HG03378 (cell line): ENCODE results near the gene ZNF320.
A peak's percentile ranks its signal among the peaks of the same experiment; 100 is the strongest.
"Not testable (repeated sequence)": the region's sequence is repeated elsewhere in the genome, so short reads cannot be mapped to it uniquely, and the experiment has no call there.

Experiments
- ATAC-seq: cut with Tn5 transposase; IDR thresholded peaks from one replicate; pipeline ENCODE4 v1.9.1; 2021; ENCODE audit warnings: mild to moderate bottlenecking, moderate library complexity; ENCODE audit not compliant: unreplicated experiment

ZNF320 gene

GRCh38 chr19:52897138-52897935 lies at the start of gene ZNF320:
Gene ZNF320, minus strand, starts transcription at chr19:52897635. Its CDS starts 7,380 bp downstream, at chr19:52890255.
- peak; percentile 81 for ATAC-seq

DNA sequence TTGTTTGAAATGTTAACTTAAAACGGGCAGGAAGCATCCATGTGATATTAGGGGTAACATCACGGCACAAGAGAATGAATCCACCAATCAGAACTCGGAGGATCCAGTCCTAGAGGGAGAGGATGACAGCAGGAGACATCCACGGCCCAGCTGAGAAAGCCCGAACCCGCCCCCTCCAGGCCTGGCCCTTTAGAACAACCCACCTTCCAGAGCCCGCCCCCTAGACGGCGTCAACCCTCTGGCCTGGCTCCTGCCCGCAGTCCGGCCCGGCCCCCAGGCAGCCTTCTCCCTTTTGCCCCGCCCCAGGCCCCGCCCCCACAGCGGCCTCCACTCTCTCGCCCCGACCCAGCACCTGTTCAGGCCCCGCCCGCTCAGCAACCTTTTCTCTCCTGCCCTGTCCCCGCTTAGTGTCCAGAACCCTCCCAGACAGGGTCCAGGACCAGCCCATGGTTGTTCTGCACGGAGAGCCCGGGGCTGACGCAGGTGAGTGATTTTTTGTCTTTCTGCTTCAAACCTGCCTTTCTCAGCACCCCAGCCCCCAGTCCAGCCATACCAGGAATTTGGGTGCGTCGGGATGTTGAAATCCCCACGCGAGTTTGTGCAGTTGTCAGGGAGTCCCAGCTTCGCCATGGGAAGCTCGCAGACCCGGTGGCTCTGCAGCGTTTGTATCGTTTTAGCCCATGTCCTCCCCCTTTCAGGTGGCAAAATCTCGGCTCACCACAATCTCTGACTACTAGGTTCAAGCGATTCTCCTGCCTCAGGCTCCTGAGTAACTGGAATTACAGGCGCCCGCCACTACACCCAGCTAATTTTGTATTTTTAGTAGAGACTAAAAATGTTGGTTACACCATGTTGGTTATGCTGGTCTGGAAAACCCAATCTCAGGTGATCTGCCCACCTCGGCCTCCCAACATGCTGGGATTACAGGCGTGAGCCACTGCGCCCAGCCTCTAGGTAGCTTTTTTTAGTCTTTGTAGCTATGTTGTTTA lies 49.2 kb upstream of the ZNF320 start:
- ATAC-seq, result no peak

- no peak for ATAC-seq
Observed at GRCh38 chr19:52945652-52946321, 48.4 kb upstream of the ZNF320 start.

- not testable (repeated sequence) for ATAC-seq
Observed at GRCh38 chr19:52944703-52945493, 47.5 kb upstream of the ZNF320 start.

- ATAC-seq, result no peak
Observed at GRCh38 chr19:52943884-52944643, 46.6 kb upstream of the ZNF320 start.

DNA sequence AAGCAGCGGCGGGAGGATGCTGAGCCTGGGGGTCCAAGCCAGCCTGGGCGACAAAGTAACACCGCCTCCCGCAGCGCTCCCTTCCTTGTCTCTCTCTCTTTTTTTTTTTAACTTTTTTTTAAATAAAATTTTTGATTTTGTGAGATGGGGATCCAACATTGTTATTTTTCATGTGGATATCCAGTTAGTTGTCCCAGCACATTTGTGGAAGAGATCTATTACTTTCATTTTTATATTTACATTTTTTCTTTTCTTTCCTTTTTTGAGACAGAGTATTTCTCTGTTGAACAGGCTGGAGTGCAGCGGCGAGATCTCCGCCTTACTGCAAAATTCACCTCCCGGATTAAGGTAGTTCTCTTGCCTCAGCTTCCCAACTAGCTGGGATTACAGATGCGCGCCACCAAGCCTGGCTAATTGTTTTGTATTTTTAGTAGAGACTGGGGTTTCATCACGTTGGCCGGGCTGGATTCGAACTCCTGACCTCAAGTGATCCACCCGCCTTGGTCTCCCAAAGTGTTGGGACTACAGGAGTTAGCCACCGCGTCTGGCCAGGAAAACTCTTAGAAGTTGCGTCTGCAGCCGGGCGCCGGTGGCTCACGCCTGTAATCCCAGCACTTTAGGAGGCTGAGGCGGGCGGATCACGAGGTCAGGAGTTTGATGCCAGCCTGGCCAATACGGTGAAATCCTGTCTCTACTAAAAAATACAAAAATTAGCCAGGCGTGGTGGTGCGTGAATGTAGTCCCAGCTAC lies 45.9 kb upstream of the ZNF320 start:
- no peak for ATAC-seq

DNA sequence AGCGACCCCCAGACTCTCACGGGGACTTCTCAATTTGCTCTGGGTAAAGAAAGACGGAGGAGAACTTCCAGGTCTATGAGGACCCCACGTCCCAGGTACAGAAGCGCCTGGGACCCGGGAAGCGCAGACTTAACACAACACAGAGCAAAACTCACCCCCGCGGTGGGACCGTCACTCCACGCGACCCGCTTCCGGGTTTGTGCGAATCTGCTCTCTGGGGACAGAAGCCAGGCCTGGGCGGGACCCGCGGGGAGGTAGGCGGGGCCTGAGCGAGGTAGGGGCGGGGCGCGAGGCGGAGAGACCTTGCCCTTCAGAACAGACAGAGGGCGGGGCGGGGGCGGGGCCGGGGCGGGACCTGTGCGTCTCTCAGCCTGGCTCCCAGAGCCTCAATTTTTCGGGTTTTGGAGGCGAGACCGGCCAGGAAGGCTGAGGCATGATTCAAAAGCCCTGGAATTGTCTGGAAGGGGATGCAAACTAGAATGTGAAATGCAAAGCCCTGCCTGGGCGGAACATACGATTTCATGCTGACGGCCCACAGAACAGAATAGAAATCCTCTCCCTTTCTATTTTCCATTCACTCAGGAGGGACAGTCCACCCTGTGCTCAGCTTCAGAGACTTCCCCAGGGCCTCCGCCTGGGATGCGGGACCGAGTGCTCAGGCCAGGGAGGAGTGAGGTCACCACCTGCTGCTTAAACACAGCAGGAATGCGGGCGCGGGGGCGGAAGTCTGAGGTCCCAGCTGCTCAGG lies 45.1 kb upstream of the ZNF320 start:
- ATAC-seq, result peak; percentile 78

- no peak for ATAC-seq
Observed at GRCh38 chr19:52941941-52942385, 44.5 kb upstream of the ZNF320 start.

DNA sequence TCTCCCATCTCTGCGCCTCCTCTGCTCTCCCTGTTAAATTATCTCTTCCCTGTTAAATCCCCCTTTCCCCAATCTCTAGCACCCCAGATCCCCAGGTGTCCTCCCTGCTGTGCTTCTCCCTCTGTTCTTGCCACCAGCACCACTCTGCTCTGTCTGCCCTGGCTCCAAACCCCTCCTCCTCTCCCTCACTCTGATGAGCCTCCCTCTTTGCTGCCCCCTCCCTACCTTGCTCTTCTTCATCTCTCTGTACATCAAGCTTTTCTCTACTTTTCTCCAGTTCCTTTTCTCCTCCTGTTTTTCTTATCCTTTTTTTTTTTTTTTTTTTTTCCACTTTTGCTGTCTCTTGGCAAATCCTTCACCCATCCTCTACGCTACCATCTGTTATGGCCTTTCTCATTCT lies 44.1 kb upstream of the ZNF320 start:
- ATAC-seq, result not testable (repeated sequence)

- ATAC-seq, result not testable (repeated sequence)
Observed at GRCh38 chr19:52940905-52941304, 43.5 kb upstream of the ZNF320 start.

DNA sequence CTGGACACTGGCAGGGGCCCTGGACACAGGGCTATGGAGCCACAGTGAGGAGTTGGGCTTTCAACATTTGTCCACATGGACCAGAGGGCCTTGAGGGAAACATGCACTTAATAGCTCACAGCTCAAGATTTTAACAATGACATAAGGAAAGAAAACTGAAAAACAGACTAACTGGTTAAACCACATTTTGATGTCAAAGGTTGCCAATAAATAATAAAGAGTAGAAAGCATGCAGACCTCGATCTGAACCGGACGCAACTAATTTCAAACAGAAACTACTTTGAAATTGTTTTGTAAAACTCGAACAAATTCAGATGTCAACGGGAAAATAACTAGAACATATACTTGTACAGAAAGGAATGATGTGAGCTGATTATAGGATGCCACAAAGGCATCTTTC lies 41.3 kb upstream of the ZNF320 start:
- no peak for ATAC-seq

DNA sequence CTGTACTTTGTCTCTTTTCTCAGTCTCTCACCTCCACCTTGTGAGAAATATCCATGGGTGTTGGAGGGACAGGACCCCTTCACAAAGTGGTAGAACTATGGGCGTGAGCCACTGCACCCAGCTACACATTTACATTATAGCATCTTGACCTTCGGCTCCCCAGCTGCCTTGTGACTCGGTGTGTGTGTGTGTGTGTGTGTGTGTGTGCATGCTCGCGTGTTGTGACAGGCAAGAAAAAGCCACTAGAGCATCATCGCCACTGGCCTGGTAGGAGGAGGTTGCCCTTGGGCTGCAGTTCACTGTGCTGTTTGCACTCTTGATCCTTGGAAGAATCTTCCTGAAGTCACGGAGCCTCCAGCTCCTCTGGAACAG lies 39.5 kb upstream of the ZNF320 start:
- no peak for ATAC-seq

DNA sequence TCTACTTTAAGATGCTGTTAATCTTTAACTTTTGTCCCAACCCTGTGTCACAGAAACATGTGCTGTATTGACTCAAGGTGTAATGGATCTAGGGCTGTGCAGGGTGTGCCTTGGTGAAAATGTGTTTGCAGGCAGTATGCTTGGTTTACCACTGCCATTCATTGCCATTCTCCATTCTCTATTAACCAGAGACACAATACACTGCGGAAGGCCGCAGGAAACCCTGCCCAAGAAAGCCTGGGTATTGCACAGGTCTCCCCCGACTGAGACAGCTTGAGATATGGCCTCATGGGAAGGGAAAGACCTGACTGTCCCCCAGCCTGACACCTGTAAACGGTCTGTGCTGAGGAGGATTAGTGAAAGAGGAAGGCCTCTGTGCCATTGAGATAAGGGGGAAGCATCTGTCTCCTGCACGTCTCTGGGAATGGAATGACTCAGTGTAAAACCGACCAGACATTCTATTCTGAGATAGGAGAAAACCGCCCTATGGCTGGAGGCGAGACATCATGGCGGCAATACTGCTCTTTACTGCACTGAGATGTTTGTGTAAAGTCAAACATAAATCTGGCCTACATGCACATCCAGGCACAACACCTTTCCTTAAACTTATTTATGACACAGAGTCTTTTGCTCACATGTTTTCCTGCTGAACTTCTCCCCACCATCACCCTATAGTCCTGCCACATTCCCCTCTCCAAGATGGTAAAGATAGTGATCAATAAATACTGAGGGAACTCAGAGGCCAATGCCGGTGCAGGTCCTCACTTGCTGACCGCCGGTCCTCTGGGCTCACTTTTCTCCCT lies 38.9 kb upstream of the ZNF320 start:
- no peak for ATAC-seq

DNA sequence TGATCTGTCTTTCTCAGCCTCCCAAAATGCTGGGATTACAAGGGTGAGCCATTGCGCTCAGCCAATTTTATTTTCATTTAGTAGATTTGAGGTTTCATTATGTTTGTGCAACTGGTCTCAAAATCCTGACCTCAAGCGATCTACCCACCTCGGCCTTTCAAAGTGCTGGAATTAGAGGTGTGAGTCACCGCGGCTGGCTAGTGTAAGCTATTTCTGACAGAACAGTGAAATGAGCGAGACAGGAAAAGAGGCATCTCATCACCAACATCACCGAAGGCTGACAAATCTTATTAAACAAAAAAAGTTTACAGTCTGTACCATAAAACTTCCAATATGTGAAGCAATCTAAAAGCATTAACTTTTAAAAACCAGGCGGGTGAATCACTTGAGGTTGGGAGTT lies 38.0 kb upstream of the ZNF320 start:
- no peak for ATAC-seq

DNA sequence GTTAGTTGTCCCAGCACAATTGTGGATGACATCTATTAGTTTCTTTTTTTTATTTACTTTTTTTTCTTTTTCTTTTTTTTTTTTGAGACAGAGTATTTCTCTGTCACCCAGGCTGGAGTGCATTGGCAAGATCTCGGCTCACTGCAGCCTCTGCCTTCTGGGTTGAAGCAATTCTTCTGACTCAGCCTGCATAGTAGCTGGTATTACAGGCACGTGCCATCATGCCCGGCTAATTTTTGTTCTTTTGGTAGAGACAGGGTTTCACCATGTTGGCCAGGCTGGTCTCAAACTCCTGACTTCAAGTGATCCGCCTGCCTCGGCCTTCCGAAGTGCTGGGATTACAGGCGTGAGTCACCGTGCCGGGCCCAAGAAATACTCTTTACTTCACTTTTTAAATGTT lies 27.2 kb upstream of the ZNF320 start:
- ATAC-seq, result not testable (repeated sequence)

- no peak for ATAC-seq
Observed at GRCh38 chr19:52923778-52924593, 26.6 kb upstream of the ZNF320 start.
